HG03378 (cell line): ENCODE results near the gene KIF11.
A peak's percentile ranks its signal among the peaks of the same experiment; 100 is the strongest.
"Not testable (repeated sequence)": the region's sequence is repeated elsewhere in the genome, so short reads cannot be mapped to it uniquely, and the experiment has no call there.

Experiments
- ATAC-seq: cut with Tn5 transposase; IDR thresholded peaks from one replicate; pipeline ENCODE4 v1.9.1; 2021; ENCODE audit warnings: mild to moderate bottlenecking, moderate library complexity; ENCODE audit not compliant: unreplicated experiment

The KIF11 gene

DNA sequence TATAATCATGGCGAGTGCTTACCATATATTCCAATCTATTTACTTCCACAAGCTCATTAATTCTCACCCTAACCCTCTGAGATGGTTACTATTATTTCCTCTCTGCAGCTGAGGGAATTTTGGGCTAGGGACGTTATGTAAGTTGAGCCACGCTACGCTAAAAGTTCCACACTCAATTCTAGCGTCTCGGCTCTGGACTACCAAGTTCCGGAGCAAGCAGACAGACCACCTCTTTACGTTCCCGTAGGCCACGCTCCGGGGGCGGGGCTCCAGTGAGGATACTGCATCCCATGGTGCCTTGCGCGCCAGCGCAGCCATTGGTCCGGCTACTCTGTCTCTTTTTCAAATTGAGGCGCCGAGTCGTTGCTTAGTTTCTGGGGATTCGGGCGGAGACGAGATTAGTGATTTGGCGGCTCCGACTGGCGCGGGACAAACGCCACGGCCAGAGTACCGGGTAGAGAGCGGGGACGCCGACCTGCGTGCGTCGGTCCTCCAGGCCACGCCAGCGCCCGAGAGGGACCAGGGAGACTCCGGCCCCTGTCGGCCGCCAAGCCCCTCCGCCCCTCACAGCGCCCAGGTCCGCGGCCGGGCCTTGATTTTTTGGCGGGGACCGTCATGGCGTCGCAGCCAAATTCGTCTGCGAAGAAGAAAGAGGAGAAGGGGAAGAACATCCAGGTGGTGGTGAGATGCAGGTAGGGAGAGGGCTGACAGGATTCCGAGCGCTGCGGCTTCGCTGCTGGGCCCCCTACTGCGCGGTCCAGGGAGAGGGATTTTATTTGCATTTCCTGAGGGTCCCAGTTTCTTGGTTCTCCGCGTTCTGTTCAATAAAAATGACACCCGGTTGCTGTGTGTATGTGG lies at the start of gene KIF11:
KIF11 (plus strand) TSS at position 370 of the 858 bp plus-strand sequence; CDS start at position 616, 246 bp downstream.
- peak; percentile 78 for ATAC-seq

DNA sequence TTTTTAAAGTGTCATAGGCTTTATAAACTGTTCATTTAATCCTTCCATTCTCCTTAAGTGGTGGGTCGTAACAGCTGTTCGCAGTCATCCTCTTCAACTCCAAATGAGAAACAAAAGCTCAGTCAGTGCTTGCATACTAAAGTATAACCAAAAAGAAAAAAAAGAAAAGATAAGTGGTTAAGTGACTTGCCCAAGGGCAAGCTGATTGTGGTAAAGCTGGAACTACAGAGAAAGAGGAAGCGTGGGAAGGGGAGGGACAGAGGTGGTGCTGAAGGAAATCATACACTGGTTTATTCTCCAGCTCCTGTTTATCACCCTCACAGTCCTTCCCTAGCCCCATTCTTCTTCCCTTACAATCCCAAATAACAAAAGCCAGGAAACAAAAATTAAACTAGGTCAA lies 48.6 kb upstream of the KIF11 start:
- no peak for ATAC-seq

DNA sequence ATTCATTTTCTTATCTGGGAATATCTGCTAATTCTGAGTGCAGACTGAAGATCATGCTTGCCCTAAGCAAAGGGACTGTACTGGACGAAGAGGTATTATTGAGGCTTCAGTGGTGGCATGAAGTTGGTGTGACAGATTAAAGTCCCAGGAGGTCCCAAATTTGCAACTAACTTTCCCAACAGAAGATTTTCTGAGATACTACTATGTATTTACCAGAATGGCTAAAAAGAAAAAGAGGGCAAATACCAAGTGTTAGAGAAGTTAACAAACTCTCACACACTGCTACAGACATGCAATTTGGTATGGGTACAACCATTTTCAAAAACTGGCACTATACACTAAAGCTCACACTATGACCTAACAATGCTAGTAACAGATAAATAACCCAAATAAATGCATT lies 47.4 kb upstream of the KIF11 start:
- ATAC-seq: no peak

GRCh38 chr10:92547676-92548075 lies 45.3 kb upstream of the KIF11 start:
- ATAC-seq: no peak

- no peak for ATAC-seq
These were observed 42.0 kb upstream of the KIF11 start for GRCh38 chr10:92550924-92551323.

GRCh38 chr10:92552310-92552709 lies 40.6 kb upstream of the KIF11 start:
- no peak for ATAC-seq

DNA sequence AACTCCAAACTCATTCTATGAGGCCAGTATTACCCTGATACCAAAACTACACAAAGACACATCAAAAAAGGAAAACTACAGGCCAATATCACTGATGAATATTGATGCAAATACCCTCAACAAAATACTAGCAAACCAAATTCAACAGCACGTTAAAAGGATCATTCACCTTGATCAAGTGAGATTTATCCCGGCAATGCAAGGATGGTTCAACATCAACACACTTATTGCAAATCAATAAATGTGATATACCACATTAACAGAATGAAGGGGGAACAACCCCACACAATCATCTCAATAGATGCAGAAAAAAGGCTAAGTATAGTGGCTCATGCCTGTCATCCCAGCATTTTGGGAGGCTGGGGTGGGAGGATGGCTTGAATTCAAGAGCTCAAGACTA lies 39.0 kb upstream of the KIF11 start:
- no peak for ATAC-seq

GRCh38 chr10:92559046-92559445 lies 33.9 kb upstream of the KIF11 start:
- no peak for ATAC-seq

GRCh38 chr10:92562424-92562823 lies 30.5 kb upstream of the KIF11 start:
- ATAC-seq: no peak

- peak; percentile 74 for ATAC-seq
These were observed 24.9 kb upstream of the KIF11 start for GRCh38 chr10:92567952-92568600.

DNA sequence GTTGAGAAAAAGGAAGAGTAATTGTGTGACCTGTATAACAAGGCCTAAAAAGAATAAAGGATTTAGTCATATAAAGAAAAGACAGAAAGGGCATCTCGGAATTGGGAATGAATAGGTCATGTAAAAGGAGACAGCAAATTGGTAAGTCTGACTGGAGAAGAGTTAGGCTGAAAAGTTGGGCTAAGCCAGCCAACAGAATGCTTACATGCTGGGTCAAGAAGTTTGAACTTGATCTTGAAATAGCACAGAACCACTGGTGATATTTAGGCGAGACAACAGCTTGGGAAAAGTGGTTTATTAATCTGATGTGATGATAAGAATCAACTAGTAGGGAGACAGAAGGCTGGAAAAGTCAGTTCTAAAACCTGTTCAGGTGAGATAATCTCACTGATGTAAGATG lies 23.9 kb upstream of the KIF11 start:
- no peak for ATAC-seq

GRCh38 chr10:92569663-92570062 lies 23.3 kb upstream of the KIF11 start:
- not testable (repeated sequence) for ATAC-seq

DNA sequence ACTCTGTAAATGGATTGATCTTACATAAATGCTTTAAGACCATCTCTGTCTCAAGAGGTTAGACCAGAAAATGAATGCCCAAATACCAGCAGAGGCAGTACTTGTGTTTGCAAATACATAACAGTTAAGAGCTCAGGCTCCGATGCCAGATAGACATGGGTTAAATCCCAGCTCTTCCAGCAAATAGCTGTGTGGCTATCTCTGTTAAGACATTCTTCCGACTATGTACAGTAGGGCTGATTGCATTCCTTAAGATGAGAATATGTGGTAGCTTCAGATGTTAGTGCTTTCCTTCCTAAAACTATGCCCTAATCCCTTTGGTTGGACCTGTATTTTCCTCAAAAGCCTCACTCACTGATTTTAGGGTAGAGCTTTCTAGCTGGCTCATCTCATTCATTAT lies 21.3 kb upstream of the KIF11 start:
- ATAC-seq: no peak

DNA sequence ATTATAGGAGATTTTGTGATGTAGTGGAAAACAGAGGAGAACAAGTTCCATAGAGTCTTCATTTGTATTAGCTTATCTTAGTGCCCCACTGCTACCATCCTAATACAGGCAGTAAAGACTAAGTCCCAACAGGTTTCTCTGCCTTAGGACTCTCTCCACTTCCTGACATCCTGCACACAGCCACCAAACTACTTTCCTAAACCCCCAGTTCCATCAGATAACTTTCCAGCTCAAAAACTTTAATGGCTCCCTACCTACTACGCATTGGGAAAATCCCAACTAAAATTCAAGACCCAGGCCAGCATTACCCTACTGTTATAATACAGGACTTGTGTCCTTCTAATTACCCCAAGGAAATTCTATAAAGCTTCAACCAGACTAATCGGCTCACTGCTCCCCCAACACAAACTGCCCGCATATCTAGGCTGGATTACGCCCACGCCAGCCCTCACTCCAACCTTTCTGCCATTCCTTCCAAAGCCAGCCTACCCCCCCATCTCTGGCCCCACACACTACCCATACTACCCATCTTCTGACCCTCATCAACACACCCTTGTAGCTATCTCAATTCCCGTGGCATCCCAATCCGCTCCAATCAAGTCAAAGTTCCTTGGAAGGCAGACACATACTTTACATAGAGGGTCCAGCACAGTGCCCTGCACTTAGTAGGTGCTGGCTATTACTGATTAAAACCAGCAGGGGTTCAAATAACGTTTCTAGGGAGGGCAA lies 20.4 kb upstream of the KIF11 start:
- no peak for ATAC-seq

DNA sequence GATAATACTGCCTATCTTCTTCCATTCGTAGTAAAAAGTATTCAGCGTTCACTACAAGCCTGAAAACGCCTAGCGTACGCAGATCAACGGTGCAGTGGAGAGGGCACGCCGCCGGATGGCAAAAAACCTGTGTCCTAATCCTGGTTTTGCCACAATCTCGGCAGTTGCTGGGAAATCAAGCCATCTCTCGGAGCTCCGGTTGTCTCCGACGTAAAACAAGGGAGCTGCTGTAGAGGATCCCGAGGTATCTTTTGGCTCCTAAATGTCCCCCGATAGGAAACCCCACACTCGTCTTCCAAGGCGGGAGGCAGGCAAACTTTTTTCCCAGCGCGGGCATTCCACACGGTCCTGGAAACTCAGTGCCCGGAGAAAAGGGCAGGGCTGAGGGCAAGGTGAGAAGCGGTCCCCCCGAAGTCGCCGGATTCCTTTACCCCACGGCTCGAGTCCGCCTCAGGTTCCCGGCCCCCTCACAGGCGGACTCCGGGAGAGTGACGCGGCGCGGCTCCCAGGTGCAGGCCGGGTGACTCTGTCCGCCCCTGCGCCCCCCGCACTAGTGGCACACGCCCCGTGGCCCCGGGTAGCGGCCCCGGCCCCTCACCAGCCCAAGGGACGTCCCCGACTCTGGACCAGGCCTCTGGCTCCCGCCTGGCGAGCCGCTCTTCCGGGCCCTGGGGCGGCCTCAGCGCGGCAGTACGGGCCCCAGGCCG lies 19.7 kb upstream of the KIF11 start:
- ATAC-seq: no peak

- peak; percentile 50 for ATAC-seq
These were observed 19.0 kb upstream of the KIF11 start, which contains the start of gene IDE for GRCh38 chr10:92573798-92574547. TSS of gene IDE (minus strand) at chr10:92574093. CDS start at chr10:92574019, 74 bp downstream.

- ATAC-seq: peak; percentile 49
These were observed 18.2 kb upstream of the KIF11 start for GRCh38 chr10:92574548-92575261.

DNA sequence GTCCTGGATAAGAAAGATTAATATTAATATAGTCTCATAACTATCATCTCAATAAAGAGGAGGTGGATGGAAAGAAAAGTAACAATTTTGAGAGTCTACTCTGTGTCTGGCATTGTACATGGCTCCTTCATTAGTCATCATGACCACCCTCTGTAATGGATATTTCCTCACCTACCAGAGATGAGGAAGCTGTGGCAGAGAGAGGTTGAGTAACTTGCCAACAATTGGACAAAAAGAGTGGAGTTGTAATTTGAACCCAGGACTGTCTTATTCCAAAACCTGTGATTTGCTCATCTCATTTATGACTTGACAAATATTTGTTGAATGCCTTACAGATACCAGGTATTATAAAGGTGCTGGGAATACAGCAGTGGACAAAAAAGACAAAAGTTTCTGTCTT lies 17.0 kb upstream of the KIF11 start:
- ATAC-seq: no peak

GRCh38 chr10:92582347-92582746 lies 10.6 kb upstream of the KIF11 start:
- ATAC-seq: not testable (repeated sequence)
